GM18498 (cell line): ENCODE data around the gene SEZ6.

Experiments
- ATAC-seq: cut with Tn5 transposase; IDR thresholded peaks from one replicate; pipeline ENCODE4 v1.9.1; 2021; ENCODE audit warnings: mild to moderate bottlenecking, moderate library complexity; ENCODE audit not compliant: unreplicated experiment

The SEZ6 gene

GRCh38 chr17:29005936-29006511 is at the start of gene SEZ6:
Gene SEZ6 (minus strand): TSS chr17:29006033. CDS start chr17:29005869, 164 bp downstream.
- no peak for ATAC-seq

GRCh38 chr17:29054835-29055234 is 49.0 kb upstream of the SEZ6 start:
- ATAC-seq = no peak

- ATAC-seq = no peak
Measured at GRCh38 chr17:29051731-29052130, 45.9 kb upstream of the SEZ6 start.

GRCh38 chr17:29051194-29051593 is 45.4 kb upstream of the SEZ6 start:
- no peak for ATAC-seq

- ATAC-seq = no peak
Measured at GRCh38 chr17:29050176-29050575, 44.3 kb upstream of the SEZ6 start.

- no peak for ATAC-seq
Measured at GRCh38 chr17:29049541-29050145, 43.8 kb upstream of the SEZ6 start.

- no peak for ATAC-seq
Measured at GRCh38 chr17:29048440-29049368, 42.9 kb upstream of the SEZ6 start.

- no peak for ATAC-seq
Measured at GRCh38 chr17:29046473-29046839, 40.6 kb upstream of the SEZ6 start.

GRCh38 chr17:29045734-29046472 is 40.1 kb upstream of the SEZ6 start:
- ATAC-seq = no peak

GRCh38 chr17:29045026-29045425 is 39.2 kb upstream of the SEZ6 start:
- no peak for ATAC-seq

GRCh38 chr17:29043539-29044145 is 37.8 kb upstream of the SEZ6 start:
- no peak for ATAC-seq

GRCh38 chr17:29042679-29043538 is 37.1 kb upstream of the SEZ6 start, which contains the start of gene PIPOX:
Gene PIPOX (plus strand): TSS chr17:29043141. CDS start chr17:29043226, 85 bp downstream.
- ATAC-seq = no peak

GRCh38 chr17:29042026-29042678 is 36.3 kb upstream of the SEZ6 start:
- ATAC-seq = no peak

- no peak for ATAC-seq
Measured at GRCh38 chr17:29041571-29041970, 35.7 kb upstream of the SEZ6 start.

- no peak for ATAC-seq
Measured at GRCh38 chr17:29041091-29041490, 35.3 kb upstream of the SEZ6 start.

- no peak for ATAC-seq
Measured at GRCh38 chr17:29039764-29040598, 34.1 kb upstream of the SEZ6 start.

- no peak for ATAC-seq
Measured at GRCh38 chr17:29038085-29038795, 32.4 kb upstream of the SEZ6 start.

GRCh38 chr17:29037739-29038084 is 31.9 kb upstream of the SEZ6 start:
- no peak for ATAC-seq
